Ishikawa (cell line): ENCODE data around the gene SCN4B.

Experiments used
- CEBPB ChIP-seq: IDR thresholded peaks from 2 replicates; pipeline ENCODE4 v1.6.1; 2012
- CREB1 ChIP-seq: IDR thresholded peaks from 2 replicates; pipeline ENCODE4 v1.6.1; 2012; ENCODE audit warnings: low read depth
- EP300 ChIP-seq: IDR thresholded peaks from 2 replicates; pipeline ENCODE4 v1.6.1; 2012; ENCODE audit warnings: borderline replicate concordance
- FOXM1 ChIP-seq: IDR thresholded peaks from 2 replicates; pipeline ENCODE4 v1.6.1; 2012; ENCODE audit warnings: low read depth, borderline replicate concordance
- NFIC ChIP-seq: IDR thresholded peaks from 2 replicates; pipeline ENCODE4 v1.6.1; 2012
- ZBTB7A ChIP-seq: IDR thresholded peaks from 2 replicates; pipeline ENCODE4 v1.6.1; 2012; ENCODE audit warnings: low read depth
- TF ChIP-seq, protein P1 (sequence below): IDR thresholded peaks from 2 replicates; pipeline ENCODE4 v1.6.1; 2012

- TF ChIP-seq, protein P1, sequence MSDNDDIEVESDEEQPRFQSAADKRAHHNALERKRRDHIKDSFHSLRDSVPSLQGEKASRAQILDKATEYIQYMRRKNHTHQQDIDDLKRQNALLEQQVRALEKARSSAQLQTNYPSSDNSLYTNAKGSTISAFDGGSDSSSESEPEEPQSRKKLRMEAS = no peak
- no peak for TF ChIP-seq CEBPB
- no peak for TF ChIP-seq NFIC
- TF ChIP-seq ZBTB7A = no peak
- no peak for TF ChIP-seq EP300
- TF ChIP-seq CREB1 = no peak
- TF ChIP-seq FOXM1 = no peak
Observed at GRCh38 chr11:118157186-118157895, 4.7 kb upstream of the SCN4B start.
